Keratinocyte (primary cell): ENCODE measurements around the gene BBIP1. TPM values are rescaled to one million over a fixed set of nuclear protein-coding genes. Genes with fewer than 3 reads are reported as not detected.

Source experiments
- DNase-seq: peaks from one replicate; pipeline ENCODE4 v3.0.0-alpha.2; 2011; ENCODE audit warnings: low read depth, missing footprints, low spot score
- FAIRE-seq: peaks from 2 replicates; lab custom pipeline; 2011; peaks lifted over from hg19 to GRCh38; lab: Jason Lieb, UNC
- H2AFZ ChIP-seq: 2 replicates; pipeline ENCODE4 v1.6.0; 2012; ENCODE audit warnings: low read length, control low read depth, inconsistent platforms; ENCODE audit not compliant: control insufficient read depth
- H3K27ac ChIP-seq: 2 replicates; pipeline ENCODE4 v1.5.1; 2011; ENCODE audit warnings: low read length; ENCODE audit not compliant: control insufficient read depth, insufficient read depth
- H3K27me3 ChIP-seq: 3 replicates; pipeline ENCODE4 v1.6.0; 2011; ENCODE audit warnings: low read length; ENCODE audit not compliant: control insufficient read depth, insufficient read depth; ENCODE audit errors: extremely low read depth
- H3K36me3 ChIP-seq, 2 experiments: 2 replicates in 1 of 2; 3 replicates in 1 of 2; pipeline ENCODE4 v1.5.1; 2011; ENCODE audit warnings: low read length in 2 of 2, mild to moderate bottlenecking in 1 of 2; ENCODE audit not compliant: control insufficient read depth in 2 of 2, insufficient read depth in 2 of 2; ENCODE audit errors: extremely low read depth in 1 of 2
- H3K4me1 ChIP-seq: 3 replicates; pipeline ENCODE4 v1.5.1; 2011; ENCODE audit warnings: low read length; ENCODE audit not compliant: control insufficient read depth, insufficient read depth; ENCODE audit errors: extremely low read depth
- H3K4me2 ChIP-seq: 3 replicates; pipeline ENCODE4 v1.6.0; 2011; ENCODE audit warnings: low read depth, low read length; ENCODE audit not compliant: control insufficient read depth, insufficient read depth; ENCODE audit errors: extremely low read depth
- H3K4me3 ChIP-seq, 3 experiments: fragments of 200-600 bp in 1 of 3; sonication (generic) in 1 of 3; 2 replicates in 2 of 3; 3 replicates in 1 of 3; pipeline ENCODE4 v1.5.1; 2011 to 2016; ENCODE audit warnings: low read length in 3 of 3, mild to moderate bottlenecking in 3 of 3, control low read depth in 2 of 3, inconsistent platforms in 1 of 3, low read depth in 1 of 3, mixed read lengths in 1 of 3, mixed run types in 1 of 3, moderate library complexity in 1 of 3; ENCODE audit not compliant: control insufficient read depth in 2 of 3, insufficient read depth in 2 of 3; ENCODE audit errors: extremely low read depth in 1 of 3
- H3K79me2 ChIP-seq: 2 replicates; pipeline ENCODE4 v1.6.0; 2012; ENCODE audit warnings: low read length; ENCODE audit not compliant: control insufficient read depth, insufficient read depth
- H3K9ac ChIP-seq: 3 replicates; pipeline ENCODE4 v1.6.0; 2011; ENCODE audit warnings: low read length; ENCODE audit not compliant: control insufficient read depth, insufficient read depth; ENCODE audit errors: extremely low read depth
- H3K9me1 ChIP-seq: 3 replicates; pipeline ENCODE4 v1.6.0; 2011; ENCODE audit warnings: low read length; ENCODE audit not compliant: control insufficient read depth, insufficient read depth; ENCODE audit errors: extremely low read depth
- H3K9me3 ChIP-seq: 2 replicates; pipeline ENCODE4 v1.5.1; 2012; ENCODE audit warnings: low read depth, low read length; ENCODE audit not compliant: control insufficient read depth
- H4K20me1 ChIP-seq: 3 replicates; pipeline ENCODE4 v1.6.0; 2011; ENCODE audit warnings: low read length; ENCODE audit not compliant: control insufficient read depth, insufficient read depth; ENCODE audit errors: extremely low read depth
- EZH2 ChIP-seq: IDR thresholded peaks from one replicate; pipeline ENCODE4 v1.6.1; 2012; ENCODE audit warnings: inconsistent platforms, mild to moderate bottlenecking, low read length, moderate library complexity
- dilution Hi-C: fragments of 300-500 bp; cut with MboI; formaldehyde crosslinking; loops from one replicate; pipeline ENCODE4 v1.7.0; 2020; ENCODE audit warnings: low sequenced_read_pairs; ENCODE audit not compliant: extremely low pct_ligation_motif_present
- polyA plus RNA-seq, 5 experiments: library from polyadenylated mRNA; depleted of rRNA in 3 of 5; stranded (reverse) in 3 of 5; stranded (forward) in 1 of 5; unstranded in 1 of 5; fragments of >200 nt; gene quantifications; 1 replicate in 1 of 5; 2 replicates in 3 of 5; 3 replicates in 1 of 5; pipeline versions ENCODE4 v1.2.1 to v1.2.3, GENCODE V29; 2011 to 2012; ENCODE audit warnings: missing spikeins in 2 of 5, low read depth in 1 of 5, low replicate concordance in 1 of 5
- TF ChIP-seq, protein P1 (sequence below), 3 experiments: IDR thresholded peaks in 1 of 3; conservative IDR thresholded peaks in 1 of 3; optimal IDR thresholded peaks in 1 of 3; 2 replicates in 2 of 3; 3 replicates in 1 of 3; pipeline versions ENCODE3 to v1.5.1; 2011; ENCODE audit warnings: low read length in 3 of 3, mild to moderate bottlenecking in 3 of 3, moderate library complexity in 2 of 3, control low read depth in 1 of 3, inconsistent platforms in 1 of 3; ENCODE audit not compliant: insufficient read depth in 2 of 3; ENCODE audit errors: extremely low read depth in 1 of 3

Gene BBIP1
- polyA plus RNA-seq, 1 donor (not counting 4 experiments of a cell fraction or from before 2014, with no cell fraction given), result 30.4 TPM

DNA sequence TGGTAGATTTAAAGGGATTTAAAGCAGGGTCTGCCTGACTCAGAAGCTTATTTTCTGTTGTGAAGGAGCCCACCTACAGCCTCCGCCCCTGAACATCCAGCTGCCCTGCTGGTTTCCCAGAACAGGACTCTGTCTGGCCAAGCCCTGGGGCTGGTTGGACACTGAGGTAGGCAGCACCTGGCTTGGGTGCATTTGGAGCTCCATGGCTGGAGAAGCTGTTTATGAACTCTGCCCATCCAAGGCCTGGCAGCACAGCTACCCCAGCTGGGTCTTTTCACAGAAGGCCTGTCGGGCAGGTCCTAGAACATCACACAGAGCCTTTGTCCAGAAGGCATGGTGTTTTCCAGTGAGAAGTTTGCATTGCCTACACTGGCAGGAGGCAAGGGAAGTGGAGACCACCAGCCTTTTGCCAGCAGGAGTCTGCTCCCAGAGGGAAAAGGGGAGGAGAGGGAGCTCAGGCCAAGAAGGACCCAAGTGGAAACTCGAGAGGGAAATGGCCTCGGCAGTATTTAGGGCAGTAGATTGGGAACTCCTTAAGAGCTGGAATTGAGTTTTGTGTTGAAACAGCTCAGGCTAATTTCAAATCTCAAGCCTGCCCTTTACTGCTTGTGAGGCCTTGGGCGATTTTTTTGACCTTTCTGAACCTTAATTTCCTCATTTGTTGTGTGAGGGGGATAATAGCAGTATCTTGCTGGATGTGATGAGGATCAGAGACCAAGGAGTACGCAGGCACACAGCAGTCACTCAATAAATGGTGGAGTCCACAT is 59.6 kb downstream of the BBIP1 start:
- no peaks in the 10 kb centered on the region for H3K27me3 ChIP-seq
- dilution Hi-C loops, result no loop called here
- no peak overlapping the region for H3K4me3 ChIP-seq
- H3K4me1 ChIP-seq, result peaks cover 39% of the 10 kb centered on the region
- H2AFZ ChIP-seq, result no peak overlapping the region
- no peak overlapping the region for H3K4me2 ChIP-seq
- no peak overlapping the region for H3K27ac ChIP-seq
- TF ChIP-seq, protein P1, sequence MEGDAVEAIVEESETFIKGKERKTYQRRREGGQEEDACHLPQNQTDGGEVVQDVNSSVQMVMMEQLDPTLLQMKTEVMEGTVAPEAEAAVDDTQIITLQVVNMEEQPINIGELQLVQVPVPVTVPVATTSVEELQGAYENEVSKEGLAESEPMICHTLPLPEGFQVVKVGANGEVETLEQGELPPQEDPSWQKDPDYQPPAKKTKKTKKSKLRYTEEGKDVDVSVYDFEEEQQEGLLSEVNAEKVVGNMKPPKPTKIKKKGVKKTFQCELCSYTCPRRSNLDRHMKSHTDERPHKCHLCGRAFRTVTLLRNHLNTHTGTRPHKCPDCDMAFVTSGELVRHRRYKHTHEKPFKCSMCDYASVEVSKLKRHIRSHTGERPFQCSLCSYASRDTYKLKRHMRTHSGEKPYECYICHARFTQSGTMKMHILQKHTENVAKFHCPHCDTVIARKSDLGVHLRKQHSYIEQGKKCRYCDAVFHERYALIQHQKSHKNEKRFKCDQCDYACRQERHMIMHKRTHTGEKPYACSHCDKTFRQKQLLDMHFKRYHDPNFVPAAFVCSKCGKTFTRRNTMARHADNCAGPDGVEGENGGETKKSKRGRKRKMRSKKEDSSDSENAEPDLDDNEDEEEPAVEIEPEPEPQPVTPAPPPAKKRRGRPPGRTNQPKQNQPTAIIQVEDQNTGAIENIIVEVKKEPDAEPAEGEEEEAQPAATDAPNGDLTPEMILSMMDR (optimal IDR thresholded peaks at IDR 0.05 in 1 of 3, IDR thresholded peaks at IDR 0.05 in 1 of 3, conservative IDR thresholded peaks at IDR 0.05 in 1 of 3; ENCODE audit: extremely low read depth in 1 of 3, insufficient read depth in 2 of 3, low read length in 3 of 3), result no peak
- no peak for TF ChIP-seq EZH2
- DNase-seq (no peak), FAIRE-seq (no peak)
- H3K9me3 ChIP-seq, result no peaks in the 10 kb centered on the region
- no peaks in the 10 kb centered on the region for H4K20me1 ChIP-seq
- no peaks in the 10 kb centered on the region for H3K9me1 ChIP-seq
- H3K9ac ChIP-seq, result no peak overlapping the region
- no peaks in the 10 kb centered on the region for H3K36me3 ChIP-seq
- no peaks in the 10 kb centered on the region for H3K79me2 ChIP-seq

DNA sequence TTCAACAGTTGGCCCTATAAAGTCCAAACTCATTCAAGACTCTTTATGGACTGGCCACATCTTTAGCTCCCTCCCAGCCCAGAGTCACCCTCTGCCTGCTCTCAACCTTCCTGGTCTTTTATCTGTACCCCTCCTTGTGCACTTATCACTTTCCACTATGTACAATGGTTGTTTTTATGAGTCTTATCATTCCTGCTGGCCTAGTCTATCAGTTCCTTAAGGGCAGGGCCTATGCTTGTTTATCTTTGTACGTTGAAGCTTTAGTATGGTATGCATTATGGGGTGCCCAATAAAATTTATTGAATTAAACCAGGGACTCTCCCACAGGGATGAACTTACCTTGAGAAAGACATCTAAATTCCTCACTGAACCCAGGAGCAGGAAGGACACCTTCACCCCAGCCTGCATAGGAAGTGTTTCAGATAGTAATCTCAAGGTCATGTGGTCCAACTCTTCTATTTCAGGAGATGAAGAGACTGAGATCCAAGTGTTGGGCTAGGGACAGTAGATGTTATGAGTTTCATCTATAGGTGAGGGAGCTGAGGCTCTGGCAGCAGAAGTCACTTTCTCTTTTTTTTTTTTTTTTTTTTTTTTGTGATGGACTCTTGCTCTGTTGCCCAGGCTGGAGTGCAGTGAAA is 60.6 kb downstream of the BBIP1 start:
- TF ChIP-seq, protein P1 (optimal IDR thresholded peaks at IDR 0.05 in 1 of 3, IDR thresholded peaks at IDR 0.05 in 1 of 3, conservative IDR thresholded peaks at IDR 0.05 in 1 of 3; ENCODE audit: extremely low read depth in 1 of 3, insufficient read depth in 2 of 3, low read length in 3 of 3), result no peak
- dilution Hi-C loops, result no loop called here
- H3K9me1 ChIP-seq, result no peaks in the 10 kb centered on the region
- H4K20me1 ChIP-seq, result no peaks in the 10 kb centered on the region
- H3K9me3 ChIP-seq, result no peaks in the 10 kb centered on the region
- no peak overlapping the region for H3K4me3 ChIP-seq
- H3K27me3 ChIP-seq, result no peaks in the 10 kb centered on the region
- no peak overlapping the region for H3K27ac ChIP-seq
- DNase-seq, result no peak
- no peak for FAIRE-seq
- no peak overlapping the region for H3K9ac ChIP-seq
- no peaks in the 10 kb centered on the region for H3K36me3 ChIP-seq
- H2AFZ ChIP-seq, result no peak overlapping the region
- H3K79me2 ChIP-seq, result no peaks in the 10 kb centered on the region
- H3K4me2 ChIP-seq, result no peak overlapping the region
- H3K4me1 ChIP-seq, result peaks cover 38% of the 10 kb centered on the region
